ENCODE data around the gene CZIB.

CZIB gene

DNA sequence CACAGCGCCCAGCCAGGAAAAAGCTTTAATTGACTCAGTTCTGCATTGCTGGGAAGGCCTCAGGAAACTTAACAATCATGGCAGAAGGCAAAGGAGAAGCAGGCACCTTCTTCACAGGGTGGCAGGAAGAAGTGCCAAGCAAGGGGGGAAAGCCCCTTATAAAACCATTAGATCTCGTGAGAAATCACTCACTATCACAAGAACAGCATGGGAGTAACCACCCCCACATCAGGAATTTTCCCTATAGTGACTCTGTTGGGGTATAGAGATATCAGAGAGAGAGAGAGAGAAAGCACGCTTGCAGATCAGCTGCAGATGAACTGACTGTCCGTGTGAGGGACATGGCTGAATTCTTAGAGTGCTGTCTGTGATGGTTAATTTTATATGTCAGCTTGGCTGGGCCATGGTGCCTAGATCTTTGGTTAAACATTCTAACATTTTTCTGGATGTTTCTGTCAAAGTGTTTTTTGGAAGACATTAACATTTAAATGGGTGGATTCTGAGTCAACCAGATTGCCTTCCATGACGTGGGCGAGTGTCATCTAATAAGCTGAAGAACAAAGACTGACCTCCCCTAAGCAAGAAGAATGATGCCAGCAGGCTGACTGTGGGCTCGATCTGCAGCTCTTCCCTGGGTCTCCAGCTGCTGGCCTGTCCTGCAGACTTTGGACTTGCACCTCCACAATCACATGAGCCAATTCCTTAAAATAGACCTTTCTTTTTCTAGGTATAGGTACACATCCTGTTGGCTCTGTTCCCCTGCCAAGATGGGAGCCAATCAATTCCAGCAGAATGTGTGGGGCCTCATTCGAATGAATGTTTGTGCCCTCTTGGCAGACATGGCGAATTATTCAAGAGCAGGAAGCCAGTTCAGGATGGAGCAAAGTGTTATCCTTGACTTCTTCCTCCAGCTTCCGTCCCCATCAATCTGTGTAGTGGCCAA, 45.2 kb downstream of the CZIB start:
- DNase-seq (ENCODE audit: extremely low spot score): no peak
- TF ChIP-seq, protein P1, sequence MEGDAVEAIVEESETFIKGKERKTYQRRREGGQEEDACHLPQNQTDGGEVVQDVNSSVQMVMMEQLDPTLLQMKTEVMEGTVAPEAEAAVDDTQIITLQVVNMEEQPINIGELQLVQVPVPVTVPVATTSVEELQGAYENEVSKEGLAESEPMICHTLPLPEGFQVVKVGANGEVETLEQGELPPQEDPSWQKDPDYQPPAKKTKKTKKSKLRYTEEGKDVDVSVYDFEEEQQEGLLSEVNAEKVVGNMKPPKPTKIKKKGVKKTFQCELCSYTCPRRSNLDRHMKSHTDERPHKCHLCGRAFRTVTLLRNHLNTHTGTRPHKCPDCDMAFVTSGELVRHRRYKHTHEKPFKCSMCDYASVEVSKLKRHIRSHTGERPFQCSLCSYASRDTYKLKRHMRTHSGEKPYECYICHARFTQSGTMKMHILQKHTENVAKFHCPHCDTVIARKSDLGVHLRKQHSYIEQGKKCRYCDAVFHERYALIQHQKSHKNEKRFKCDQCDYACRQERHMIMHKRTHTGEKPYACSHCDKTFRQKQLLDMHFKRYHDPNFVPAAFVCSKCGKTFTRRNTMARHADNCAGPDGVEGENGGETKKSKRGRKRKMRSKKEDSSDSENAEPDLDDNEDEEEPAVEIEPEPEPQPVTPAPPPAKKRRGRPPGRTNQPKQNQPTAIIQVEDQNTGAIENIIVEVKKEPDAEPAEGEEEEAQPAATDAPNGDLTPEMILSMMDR (IDR thresholded peaks at IDR 0.05; ENCODE audit: control extremely low read depth, extremely low read depth, low read depth, missing control alignments): no peak
- CTCF ChIA-PET: interaction anchor here (1.3 to 2.1 kb wide), 2 partner anchors 9 to 11 kb away, joined by 4 to 6 read pairs; no protein-coding TSS in a partner anchor
- POLR2A ChIA-PET: no interaction called here

DNA sequence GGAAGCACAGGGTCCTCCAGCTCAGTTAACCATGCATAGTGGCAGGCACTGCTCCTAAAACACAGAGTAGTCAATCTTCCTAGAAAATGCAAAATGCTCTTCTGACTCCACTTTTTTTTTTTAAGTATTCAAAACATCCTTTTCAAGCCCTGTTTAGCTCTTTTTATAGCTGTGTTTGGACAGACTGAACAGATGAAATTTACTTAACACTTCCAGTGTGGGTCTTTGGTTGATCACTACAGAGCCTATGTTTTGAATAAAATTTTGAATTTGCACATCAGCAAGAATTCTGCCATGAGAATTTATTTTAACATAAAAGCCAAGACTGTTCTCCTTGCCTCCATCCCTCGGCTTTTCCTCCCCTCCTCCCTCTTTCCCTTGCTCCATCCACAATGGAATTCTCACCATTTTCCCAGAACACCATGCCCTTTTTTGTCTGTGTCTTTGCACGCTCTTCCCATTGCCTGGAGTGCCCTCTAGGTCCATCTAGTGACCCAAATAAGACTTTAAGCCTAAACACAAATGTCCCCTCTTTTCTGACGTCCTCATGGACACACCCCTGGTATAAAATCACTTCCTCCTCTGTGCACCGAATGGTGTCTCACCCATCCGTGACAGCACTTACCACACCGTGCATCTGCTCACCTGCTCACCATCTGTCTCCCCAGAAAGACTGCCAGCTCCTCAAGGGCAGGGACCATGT, 47.9 kb downstream of the CZIB start:
- ChIA-PET POLR2A (no interaction called here), CTCF (interaction anchor here (1.2 to 3.5 kb wide), 2 partner anchors 10 to 13 kb away, joined by 5 to 17 read pairs; no protein-coding TSS in a partner anchor)
- TF ChIP-seq, protein P1 (IDR thresholded peaks at IDR 0.05; ENCODE audit: control extremely low read depth, extremely low read depth, low read depth, missing control alignments): no peak
- peak; percentile 59 for DNase-seq (ENCODE audit: extremely low spot score)

DNA sequence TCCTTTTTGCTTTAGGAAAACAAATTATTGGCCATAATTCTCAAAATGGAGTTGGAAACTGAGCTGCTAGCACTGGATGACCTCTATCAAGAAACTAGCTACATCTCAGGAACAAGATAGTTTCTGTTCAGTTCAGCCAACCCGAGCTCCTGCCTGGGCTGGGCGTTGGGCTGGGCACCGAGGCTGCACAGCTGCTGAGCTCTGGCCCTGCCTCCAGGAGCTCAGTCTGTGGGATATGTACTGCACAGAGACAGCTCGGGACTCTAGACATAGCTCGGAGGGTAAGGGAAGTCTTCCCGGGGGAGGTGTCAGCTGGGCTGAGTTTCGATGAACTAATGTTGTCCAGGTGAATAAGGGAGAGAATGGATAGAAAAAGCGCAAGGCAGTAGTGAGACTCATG, 53.5 kb downstream of the CZIB start:
- ChIA-PET CTCF (interaction anchor here (1.3 to 2.5 kb wide), 3 partner anchors 10 to 15 kb away, joined by 3 to 9 read pairs (median 6); no protein-coding TSS in a partner anchor), POLR2A (no interaction called here)
- no peak for DNase-seq (ENCODE audit: extremely low spot score)
- TF ChIP-seq, protein P1 (IDR thresholded peaks at IDR 0.05; ENCODE audit: control extremely low read depth, extremely low read depth, low read depth, missing control alignments): no peak

DNA sequence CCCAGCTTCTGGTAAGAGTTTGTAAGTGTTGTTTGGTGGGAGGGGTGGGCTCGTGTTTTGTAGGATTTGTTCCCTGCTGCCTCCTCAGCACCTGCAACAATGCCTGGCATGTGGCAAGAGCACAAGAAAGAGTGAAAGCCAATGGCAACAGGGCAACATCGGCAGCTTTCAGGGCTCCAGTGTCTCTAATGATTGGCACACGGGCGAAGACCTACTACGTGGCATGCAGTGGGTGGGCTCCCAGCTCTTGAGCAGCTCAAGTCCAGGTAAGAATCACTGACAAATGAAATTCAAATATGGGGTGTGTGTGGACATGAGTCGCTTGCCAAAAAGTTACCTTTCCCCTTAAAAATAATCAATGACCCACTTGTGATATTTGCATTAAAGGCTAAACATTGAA, 54.1 kb downstream of the CZIB start:
- CTCF ChIA-PET: interaction anchor here (1.3 to 2.5 kb wide), 3 partner anchors 10 to 16 kb away, joined by 3 to 9 read pairs (median 6); no protein-coding TSS in a partner anchor
- POLR2A ChIA-PET: no interaction called here
- no peak for DNase-seq (ENCODE audit: extremely low spot score)
- TF ChIP-seq, protein P1 (IDR thresholded peaks at IDR 0.05; ENCODE audit: control extremely low read depth, extremely low read depth, low read depth, missing control alignments): no peak

DNA sequence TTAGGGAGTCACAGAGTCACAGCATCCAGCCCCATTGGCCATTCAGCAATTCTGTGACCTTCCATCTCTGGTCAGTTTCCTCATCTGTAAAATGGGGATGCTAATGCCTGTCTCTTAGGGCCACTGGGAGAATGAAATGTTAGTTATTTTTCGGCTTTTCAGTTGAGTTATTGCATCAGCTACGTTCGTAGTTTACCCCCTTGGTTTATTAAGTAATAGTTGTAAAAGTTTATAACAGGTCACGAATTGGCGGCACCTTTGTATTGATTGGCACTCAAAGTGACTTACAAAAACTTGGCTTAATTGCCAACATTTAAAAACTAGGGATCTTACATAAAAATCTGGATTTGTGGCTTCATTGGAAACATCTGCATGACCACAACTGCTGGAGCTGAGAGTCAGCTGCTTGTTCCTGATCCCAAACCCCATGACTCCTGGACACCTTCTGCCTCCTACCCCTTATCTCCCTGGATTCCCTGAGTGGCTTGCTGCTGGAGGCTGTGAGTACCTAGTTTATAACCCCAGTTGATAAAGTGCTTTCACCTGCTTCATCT, 54.9 kb downstream of the CZIB start:
- POLR2A ChIA-PET: no interaction called here
- CTCF ChIA-PET: interaction anchor here (1.3 to 2.5 kb wide), 4 partner anchors 11 to 17 kb away, joined by 3 to 9 read pairs (median 4); no protein-coding TSS in a partner anchor
- no peak for DNase-seq (ENCODE audit: extremely low spot score)
- TF ChIP-seq, protein P1 (IDR thresholded peaks at IDR 0.05; ENCODE audit: control extremely low read depth, extremely low read depth, low read depth, missing control alignments): no peak

Data from GM10248 (cell line).